Prostate gland (tissue), 2 donors: ENCODE measurements around the gene TOM1L2.

ENCODE experiments used
- POLR2AphosphoS5 ChIP-seq: sonication (generic); formaldehyde crosslinking; IDR thresholded peaks from one replicate; pipeline ENCODE4 v1.6.1; 2017; ENCODE audit warnings: antibody characterized with exemption
- TF ChIP-seq, protein P1 (sequence below), 4 experiments: fragments of 200-600 bp in 2 of 4; fragments of 450-650 bp in 2 of 4; sonication (generic) in 2 of 4; IDR thresholded peaks; 1 replicate in 3 of 4; 2 replicates in 1 of 4; pipeline ENCODE4 v1.5.1; 2016 to 2019; ENCODE audit warnings: antibody characterized with exemption in 4 of 4, mild to moderate bottlenecking in 2 of 4, moderate library complexity in 2 of 4

DNA sequence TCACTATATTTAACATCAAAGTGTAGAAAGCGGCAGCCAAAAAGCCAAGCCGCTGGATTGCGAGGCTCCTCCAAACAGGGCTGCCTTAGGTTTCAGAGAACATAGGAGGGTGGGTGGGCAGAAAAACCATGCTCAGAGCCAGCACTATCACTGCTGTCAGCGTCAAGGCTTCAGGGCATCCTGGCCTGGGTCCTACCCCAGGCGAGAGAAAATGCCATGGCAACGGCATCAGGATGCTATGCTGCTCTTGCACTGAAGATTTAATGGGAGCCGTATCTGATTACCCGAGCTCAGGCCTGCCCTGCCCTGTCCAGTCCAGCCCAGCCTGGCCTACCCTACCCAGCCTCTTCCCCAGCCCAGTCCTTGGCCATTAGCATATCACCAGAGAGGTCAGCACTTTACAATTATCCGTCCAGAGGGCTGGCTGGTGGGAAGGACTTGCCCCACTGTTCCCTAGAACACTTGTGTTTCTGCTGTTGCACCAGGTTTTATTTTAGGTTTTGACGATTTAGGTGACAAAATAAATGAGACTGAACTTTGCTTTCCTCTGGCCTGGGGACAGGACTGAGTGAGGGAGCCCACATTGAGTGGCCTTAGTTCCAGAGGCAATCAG lies 61.1 kb downstream of the TOM1L2 start:
- TF ChIP-seq, protein P1, sequence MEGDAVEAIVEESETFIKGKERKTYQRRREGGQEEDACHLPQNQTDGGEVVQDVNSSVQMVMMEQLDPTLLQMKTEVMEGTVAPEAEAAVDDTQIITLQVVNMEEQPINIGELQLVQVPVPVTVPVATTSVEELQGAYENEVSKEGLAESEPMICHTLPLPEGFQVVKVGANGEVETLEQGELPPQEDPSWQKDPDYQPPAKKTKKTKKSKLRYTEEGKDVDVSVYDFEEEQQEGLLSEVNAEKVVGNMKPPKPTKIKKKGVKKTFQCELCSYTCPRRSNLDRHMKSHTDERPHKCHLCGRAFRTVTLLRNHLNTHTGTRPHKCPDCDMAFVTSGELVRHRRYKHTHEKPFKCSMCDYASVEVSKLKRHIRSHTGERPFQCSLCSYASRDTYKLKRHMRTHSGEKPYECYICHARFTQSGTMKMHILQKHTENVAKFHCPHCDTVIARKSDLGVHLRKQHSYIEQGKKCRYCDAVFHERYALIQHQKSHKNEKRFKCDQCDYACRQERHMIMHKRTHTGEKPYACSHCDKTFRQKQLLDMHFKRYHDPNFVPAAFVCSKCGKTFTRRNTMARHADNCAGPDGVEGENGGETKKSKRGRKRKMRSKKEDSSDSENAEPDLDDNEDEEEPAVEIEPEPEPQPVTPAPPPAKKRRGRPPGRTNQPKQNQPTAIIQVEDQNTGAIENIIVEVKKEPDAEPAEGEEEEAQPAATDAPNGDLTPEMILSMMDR (IDR thresholded peaks at IDR 0.05), result no peak
- no peak for TF ChIP-seq POLR2AphosphoS5
